GM21825 (cell line): ENCODE measurements around the gene LAPTM5.

Experiments used
- ATAC-seq: cut with Tn5 transposase; IDR thresholded peaks from one replicate; pipeline ENCODE4 v1.9.1; 2021; ENCODE audit warnings: mild to moderate bottlenecking, moderate library complexity; ENCODE audit not compliant: unreplicated experiment

Gene LAPTM5

DNA sequence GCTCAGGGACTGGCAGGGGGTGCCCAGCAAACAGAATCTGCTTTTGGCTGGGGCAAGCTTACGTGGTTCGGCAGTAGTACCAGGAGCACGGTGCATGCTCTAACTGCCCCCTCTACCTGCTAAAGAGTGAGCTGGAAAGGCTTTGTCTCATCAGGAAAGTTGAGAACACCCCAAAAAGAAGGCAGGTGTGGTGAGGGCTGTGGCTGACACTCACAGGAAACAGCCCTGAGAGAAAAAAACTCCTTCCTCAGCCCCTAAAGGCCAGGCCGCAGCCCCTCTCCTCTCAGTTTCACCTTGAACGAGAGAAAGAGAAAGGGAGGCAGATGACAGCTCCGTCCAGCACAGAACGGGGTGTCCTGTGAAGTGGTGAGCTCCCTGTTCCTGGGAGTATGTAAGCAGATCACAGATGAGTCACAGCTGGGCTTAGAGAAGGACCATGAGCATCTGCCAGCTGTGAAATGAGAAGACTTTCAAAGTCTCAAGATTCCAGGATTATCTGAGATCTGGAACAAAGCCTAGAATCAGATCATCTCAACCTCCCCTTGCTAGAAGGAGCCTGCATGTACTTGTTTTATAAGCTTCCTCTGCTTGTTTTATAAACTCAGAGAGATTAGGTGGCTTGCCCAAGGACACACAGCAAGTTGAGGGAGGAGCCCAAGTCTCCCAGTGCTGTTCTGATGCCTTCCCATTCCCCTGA, 13.4 kb downstream of the LAPTM5 start:
- ATAC-seq: peak; percentile 25

- no peak for ATAC-seq
Observed at GRCh38 chr1:30743584-30744059, 14.0 kb downstream of the LAPTM5 start.

DNA sequence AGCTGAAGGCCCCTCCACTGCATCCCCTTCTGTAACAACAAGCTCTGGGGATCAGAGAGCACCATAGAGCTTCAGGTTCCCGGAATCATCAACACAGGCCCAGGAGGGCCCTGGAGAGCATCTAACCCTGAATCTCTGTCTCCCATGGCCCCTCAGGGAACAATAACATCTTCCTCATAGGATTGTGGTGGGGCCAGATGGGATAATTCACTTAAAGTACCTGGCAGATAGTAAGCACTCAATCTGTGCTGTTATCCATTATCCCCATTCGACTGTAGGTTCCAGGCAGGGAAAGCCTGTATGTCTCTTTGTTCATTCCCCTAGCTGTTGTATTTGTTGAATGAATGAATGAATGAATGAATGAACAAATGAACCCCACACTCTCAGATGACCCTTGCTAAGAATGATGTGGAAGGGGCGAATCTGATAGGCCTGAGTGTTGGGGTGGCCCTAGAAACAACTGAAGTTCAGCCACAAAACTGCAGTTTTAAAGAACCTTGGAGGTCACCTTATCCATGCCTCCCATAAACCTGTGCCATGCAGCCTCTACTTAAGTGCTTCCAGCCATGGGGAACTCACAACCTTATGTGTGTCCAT, 14.5 kb downstream of the LAPTM5 start:
- no peak for ATAC-seq

- ATAC-seq: no peak
Observed at GRCh38 chr1:30742300-30742962, 15.1 kb downstream of the LAPTM5 start.

DNA sequence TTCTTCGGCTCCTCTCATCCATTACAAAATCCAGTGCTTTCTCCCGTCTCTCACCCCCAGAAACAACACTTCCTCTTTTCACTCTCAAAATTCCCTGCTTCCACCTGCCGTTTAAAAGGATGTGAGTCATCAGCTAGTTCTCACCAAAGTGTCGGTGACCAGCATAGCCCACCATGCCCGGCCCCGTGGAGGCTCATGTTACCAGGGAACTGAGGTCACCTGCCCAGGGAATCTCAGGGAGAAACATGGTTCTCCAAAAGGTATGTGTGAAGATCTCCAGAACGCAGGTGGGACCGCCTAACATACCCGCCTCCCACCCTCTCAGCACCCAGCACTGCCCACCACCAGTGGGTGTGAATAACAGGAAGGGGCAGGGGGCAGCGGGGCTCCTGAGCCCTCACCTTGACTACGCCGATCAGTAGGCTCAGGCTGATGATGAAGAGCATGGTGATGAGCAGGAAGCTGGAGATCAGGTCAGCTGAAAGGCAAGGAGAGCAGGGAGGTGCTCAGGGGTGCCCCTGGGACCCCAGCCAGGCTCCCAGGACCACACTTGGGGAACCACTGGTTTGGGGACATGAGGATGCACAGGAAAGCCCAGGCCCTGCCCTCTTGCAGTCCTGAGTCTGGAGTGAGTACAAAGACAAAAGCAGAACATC, 16.2 kb downstream of the LAPTM5 start:
- no peak for ATAC-seq

- no peak for ATAC-seq
Observed at GRCh38 chr1:30740251-30741238, 17.0 kb downstream of the LAPTM5 start.

DNA sequence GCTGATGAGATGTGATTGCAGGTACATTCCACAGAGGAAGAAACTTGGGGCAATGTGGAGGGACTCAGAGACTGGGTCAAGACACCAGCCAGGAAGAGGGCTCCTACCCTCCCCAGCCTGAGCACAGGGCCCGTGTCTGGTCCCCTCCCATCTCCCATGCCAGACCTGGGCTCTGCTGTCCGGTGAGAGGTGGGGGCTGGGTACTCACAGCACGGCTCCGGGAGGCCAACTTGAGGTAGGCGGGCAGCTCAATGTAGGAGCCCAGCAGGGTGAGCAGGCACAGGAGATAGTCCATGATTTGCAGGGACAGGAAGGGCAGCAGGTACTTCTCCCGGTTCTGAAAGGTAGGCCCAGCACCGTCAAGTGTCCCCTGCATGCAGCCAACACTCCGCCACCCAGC, 18.0 kb downstream of the LAPTM5 start:
- no peak for ATAC-seq

GRCh38 chr1:30738715-30739559, 18.6 kb downstream of the LAPTM5 start:
- no peak for ATAC-seq

DNA sequence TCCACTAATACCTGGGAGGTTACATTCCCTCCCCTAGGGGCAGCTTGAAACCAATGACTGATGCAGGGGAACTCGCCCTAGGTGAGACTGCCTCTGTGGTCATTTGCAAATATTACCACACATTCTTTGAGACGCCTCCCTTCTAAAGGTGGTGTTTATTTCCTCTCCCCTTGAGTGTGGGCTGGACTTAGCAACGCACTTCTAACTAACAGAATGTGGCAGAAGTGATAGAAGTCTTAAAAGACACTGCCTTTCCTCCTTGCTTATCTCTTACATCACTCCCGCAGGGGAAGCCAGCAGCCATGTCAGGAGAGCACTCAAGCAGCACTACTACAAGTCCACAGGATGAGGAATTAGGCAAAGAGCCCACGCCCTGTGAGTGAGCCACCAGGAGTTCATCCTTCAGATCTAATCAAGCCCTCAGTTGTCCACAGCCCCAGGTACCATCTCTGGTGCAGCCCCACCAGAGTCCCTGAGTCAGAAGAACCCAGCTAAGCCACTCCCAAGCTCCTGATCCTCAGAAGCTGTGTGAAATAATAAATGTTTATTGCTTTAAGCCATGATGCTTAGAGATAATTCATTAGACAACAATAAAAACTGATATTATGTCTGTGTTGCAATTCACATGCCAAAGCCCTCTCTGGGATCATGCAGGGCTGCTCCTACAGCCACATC, 19.4 kb downstream of the LAPTM5 start:
- no peak for ATAC-seq

DNA sequence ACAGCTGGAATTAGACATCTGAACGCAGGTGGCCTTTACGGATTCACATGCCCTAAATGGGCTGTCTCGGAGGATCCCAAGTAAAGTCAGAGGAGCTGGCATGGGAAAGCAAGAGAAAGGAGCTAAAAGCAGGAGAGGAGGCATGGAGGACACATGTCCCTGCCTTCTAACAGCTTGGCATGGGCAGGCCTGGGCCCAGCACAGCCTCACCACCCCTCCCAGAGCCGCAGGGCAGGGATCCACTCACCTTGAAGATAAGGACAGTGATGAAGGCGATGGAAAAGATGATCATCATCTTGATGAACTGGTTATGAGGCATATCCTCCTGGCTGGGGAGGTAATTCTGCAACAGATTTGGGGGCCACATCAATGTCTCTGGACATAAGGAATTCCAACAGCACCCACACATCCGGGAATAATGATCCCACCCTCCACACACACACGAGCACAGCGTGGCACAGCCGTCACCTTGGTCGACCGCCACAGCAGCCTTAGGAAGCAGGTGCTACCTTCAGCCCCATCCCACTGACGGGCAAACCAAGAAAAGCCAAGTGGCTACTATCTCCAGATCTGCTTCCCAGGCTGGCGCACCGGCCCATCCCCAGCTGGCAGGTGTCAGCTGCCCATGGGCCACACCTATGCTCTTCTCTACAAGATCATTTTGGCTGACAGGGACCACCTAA, 20.1 kb downstream of the LAPTM5 start:
- ATAC-seq: no peak

DNA sequence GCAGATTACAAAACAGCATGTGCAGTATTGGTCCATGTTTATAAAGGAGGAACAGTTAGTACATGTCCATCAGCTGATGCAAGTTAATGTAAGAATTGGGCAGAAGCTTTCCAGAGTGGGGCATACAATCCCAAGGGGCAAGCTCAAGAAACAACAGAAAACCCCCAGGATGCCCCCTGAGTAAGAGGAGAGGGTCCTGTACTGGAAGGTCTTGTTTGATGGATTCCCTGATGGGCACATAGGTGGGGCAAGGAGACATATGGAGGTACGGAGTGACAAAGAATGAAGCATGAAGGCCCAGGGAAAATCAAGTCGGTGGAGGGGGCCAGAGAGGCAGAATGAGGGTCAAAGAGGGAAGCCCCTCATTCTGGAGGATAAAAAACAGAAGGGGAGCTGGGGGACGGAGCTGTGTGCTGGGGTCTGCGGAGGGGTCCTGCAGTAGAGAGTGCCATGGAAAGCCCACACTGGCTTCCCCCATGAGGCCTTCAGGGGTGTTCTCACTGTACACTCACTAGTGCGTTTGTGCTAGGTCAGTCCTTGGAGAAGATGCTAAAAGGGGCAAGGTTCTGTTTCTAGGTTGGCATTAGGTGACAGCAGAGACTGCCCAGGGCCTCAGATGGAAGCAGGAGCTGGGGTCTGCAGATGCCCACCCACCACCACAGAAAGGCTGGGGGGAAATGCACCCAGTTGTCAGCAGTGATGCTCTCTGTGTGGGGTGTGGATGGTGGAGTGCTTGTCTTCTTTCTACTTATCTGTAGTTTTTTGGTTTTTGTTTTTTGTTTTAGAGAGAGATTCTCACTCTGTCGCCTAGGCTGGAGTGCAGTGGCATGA, 21.7 kb downstream of the LAPTM5 start:
- ATAC-seq: no peak

DNA sequence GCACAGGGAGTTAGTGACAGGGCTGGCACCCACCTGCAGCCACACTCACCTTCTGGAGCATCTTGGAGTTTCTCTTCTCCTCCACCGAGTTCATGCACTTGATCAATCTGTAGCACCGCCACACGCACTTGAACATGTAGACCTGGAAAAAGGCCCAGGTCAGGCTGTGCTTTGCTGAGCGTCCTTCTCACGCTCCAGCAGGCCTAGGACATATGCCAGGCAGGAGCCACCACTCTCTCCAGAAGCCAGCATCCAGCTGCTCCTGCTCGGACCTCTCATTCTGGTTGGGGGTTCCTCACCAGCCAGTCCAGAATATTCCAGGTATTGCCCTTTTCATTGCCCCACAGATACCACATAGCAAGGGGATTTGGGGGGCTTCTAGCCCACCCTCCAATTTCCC, 22.4 kb downstream of the LAPTM5 start:
- ATAC-seq: no peak

DNA sequence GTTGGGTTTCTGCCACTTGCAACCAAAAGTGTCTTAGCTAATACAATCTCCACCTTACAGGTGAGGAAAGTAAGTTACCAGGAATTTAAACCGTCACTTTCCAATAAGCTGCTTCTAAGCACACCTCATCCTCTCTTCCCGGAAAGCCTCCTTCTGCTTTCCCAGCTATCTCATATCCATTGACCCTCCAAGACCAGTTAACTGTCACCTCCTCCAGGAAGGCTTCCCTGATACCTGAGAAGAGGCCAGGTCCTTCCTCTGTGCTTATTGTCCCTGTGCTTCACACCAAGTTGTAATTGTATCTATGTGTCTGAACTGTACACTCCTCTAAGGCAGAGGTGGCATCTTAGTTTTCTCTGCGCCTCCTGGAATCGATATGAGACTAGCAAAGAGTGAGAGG, 23.0 kb downstream of the LAPTM5 start:
- ATAC-seq: no peak

GRCh38 chr1:30734106-30734505, 23.5 kb downstream of the LAPTM5 start:
- no peak for ATAC-seq

DNA sequence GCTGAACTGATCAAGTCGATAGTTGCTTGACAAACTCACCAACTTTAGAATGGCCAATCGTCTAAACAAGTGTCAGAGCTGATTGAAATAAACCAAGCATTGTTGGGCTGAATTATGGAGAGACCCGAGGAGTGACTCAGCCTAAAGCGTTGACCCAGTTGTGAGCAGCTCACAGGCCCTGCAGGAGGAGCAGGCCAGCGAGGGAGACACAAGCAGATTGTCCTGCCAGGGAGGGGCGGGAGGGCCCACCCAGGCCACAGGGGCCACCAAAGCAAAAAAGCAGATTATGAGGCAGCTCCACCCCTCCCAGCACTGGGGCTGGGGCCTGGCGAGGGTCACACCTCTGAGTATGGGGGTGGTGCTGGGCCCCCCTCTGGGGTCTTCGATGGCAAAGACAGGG, 24.1 kb downstream of the LAPTM5 start:
- ATAC-seq: no peak

DNA sequence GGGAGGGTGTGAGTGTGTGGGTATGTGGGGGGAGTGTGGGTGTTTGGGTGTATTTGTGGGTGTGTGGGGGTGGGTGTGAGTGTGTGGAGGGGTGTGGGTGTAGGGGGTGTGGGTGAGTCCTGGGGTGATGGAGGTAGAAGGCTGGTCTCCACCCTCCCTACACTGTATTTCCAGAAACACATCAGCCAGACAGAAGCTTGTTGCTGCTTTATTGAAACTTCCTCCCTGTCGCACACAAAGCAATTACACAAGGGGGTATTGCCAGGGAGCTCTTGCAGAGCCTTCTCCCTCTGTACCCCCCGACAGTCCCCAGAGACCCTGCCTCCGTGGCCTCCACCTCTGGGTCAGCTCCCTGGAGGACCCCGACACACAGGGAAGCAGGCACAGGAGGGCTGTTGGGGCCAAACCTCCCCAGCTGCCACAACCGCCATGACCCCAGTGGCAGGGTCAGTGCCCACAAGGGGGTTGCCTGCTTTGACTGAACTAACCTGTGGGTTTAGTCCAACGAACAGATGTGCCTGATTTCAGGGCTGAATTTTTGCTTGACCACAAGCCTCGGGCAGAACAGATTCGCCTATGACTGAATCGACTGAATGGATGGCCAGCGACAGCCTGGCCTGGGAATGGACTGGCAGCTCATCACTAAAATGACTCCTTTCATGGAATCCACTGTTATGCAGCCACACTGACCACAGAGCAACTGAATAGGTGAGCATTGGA, 25.1 kb downstream of the LAPTM5 start:
- ATAC-seq: no peak

GRCh38 chr1:30731806-30732276, 25.7 kb downstream of the LAPTM5 start:
- ATAC-seq: no peak
